ENCODE results near the gene F11R. TPM values are rescaled to one million over a fixed set of nuclear protein-coding genes. Genes with fewer than 3 reads are reported as not detected.

F11R gene
- total and polyA plus RNA-seq, 12 donors, result 19.3 to 99.1 (median 55.1) TPM

DNA sequence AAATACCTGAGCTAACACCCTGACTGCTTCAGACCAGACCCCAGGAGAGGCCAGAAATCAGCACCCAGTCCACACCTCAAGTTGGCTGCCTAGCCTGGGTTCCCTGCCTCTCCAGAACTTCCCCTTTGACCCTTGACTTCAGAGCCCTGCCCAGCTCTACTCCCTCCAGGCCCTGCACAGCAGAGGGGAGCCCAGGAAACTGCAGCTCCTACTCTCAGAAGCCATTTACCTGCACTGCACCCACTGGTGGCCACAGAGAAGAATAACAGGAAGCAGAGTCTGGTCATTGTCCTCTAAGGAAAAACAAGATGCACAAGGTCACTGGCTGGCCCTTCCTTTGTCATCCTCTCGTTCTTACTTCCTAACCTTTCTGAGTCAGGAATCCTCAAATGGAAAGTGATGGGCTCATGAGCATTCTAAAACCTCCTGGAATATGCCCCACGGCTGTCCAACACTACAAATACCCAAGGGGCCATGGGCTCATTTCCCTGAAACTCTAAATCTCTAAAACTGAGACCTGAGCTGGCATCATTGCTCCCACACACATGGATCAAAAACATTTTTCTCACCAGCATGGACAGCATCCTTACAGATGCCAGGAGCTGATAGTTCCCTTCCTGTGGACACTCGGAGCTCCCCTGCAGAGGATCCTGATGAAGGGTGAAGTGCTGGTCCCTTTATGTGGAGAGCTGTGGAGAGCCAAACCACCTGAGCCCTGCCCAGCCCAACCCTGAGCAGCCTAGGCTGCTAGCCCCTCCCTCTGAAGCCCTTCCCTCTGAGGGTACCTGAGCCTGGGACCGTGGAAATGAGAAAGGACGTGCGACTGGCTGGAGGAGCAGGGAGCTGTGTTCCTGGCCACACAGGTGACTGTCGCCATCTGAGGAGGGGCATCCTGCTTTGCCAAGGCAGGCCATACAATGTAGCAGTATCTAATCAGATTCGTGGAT, 66.5 kb downstream of the F11R start, which contains the start of gene ITLN2:
Gene ITLN2, minus strand, starts transcription at position 652 of the 947 bp plus-strand sequence. Its CDS starts 68 bp downstream, at position 584.
- intact Hi-C loops (cut with DNase I), result loop anchor here (5.0 to 10.0 kb wide), 4 partner anchors 117 to 280 kb away; no protein-coding TSS in a partner anchor
- DNase-seq, result peak in 5 of 7 donors; percentile 17 to 53 (median 36)
- Histone ChIP-seq H3K4me1 (replicated peaks in 1 of 2) (no peaks in the 10 kb centered on the region), H3K27me3 (no peaks in the 10 kb centered on the region), H3K4me3 (no peak within 1 kb of the TSS), H3K36me3 (replicated peaks in 1 of 2) (no peaks in the 10 kb centered on the region), H3K9me3 (replicated peaks in 1 of 3) (no peaks in the 10 kb centered on the region), H3K27ac (no peak within 1 kb of the TSS)
- WGBS, 4 donors, result 71 to 81% (median 78%) methylated on average over 8 of the region's 8 CpGs
- TF ChIP-seq CTCF (IDR thresholded peaks at IDR 0.05) (peak; percentile 33 to 66 (median 56)), POLR2A (IDR thresholded peaks at IDR 0.05) (no peak)

GRCh38 chr1:160953030-160953429, 67.9 kb downstream of the F11R start:
- no peak overlapping the region for H3K4me3 ChIP-seq
- H3K4me1 ChIP-seq (replicated peaks in 1 of 2), result no peaks in the 10 kb centered on the region
- 69 to 78% (median 74%) methylated on average over 3 of the region's 3 CpGs for WGBS, 4 donors
- intact Hi-C loops (cut with DNase I), result loop anchor here (5.0 to 10.0 kb wide), 4 partner anchors 116 to 278 kb away; no protein-coding TSS in a partner anchor
- H3K9me3 ChIP-seq (replicated peaks in 1 of 3), result no peaks in the 10 kb centered on the region
- DNase-seq, result peak in 1 of 7 donors; percentile 30
- no peak overlapping the region for H3K27ac ChIP-seq
- H3K36me3 ChIP-seq (replicated peaks in 1 of 2), result no peaks in the 10 kb centered on the region
- H3K27me3 ChIP-seq, result no peaks in the 10 kb centered on the region
- TF ChIP-seq POLR2A (IDR thresholded peaks at IDR 0.05), result no peak

DNA sequence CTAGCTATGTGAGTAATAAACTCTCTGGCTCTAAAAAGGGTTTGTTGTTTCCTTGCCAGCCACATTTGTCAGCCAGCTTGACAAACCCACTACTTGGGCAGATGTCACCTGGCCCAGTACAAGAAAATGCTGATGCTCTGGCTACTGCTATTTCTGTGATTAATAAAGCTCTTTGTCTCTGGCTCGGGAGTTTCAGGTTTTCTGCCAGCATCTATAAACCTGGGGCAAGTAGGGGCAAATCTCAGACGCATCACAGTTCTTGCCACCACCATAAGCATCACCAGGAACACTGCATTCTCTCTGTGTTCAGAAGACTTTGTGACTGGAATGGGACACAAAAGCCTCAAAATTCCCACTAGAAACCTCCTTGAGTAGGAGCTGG, 68.8 kb downstream of the F11R start:
- no peaks in the 10 kb centered on the region for H3K27me3 ChIP-seq
- no peak overlapping the region for H3K4me3 ChIP-seq
- 72 to 84% (median 77%) methylated on average over 2 of the region's 2 CpGs for WGBS, 4 donors
- no peak for DNase-seq
- TF ChIP-seq CTCF (IDR thresholded peaks at IDR 0.05) (no peak), POLR2A (IDR thresholded peaks at IDR 0.05) (no peak)
- no peaks in the 10 kb centered on the region for H3K4me1 ChIP-seq (replicated peaks in 1 of 2)
- intact Hi-C loops (cut with DNase I), result loop anchor here (5.0 to 10.0 kb wide), 4 partner anchors 115 to 277 kb away; no protein-coding TSS in a partner anchor
- no peaks in the 10 kb centered on the region for H3K36me3 ChIP-seq (replicated peaks in 1 of 2)
- H3K9me3 ChIP-seq (replicated peaks in 1 of 3), result no peaks in the 10 kb centered on the region
- H3K27ac ChIP-seq, result no peak overlapping the region

DNA sequence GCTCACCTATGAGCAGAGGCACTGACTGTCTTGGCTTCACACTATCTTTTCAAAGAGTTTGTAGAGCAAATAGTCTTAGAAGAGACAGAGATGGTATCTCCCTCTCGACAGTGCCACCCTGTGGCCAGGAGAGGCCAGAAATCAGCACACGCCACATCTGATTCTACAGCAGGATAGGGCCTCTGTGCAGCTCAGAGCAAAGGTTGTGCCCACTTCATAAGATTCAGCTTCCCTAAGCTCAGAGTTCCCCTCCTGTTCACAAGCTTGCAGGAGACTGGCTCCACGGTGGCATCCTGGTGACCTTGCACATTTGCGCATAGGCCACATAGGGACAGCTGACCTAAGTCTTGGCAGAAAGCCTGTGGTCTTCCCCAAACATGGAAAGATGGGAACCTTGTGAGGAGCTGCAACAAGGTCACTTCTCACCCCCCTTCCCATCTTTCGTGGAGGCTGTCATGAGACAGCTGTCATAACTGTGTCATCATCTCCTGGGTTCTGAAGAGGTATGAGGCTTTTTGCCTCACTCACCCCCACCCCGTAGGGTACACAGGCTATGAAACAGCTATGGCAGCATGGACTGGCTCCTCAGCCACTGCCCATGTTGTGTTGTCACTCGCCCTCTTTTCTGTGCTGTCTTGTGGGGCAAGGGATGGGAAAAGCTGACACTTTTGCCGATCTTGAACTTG, 69.4 kb downstream of the F11R start:
- Histone ChIP-seq H3K4me1 (replicated peaks in 1 of 2) (no peaks in the 10 kb centered on the region), H3K27ac (no peak overlapping the region), H3K27me3 (no peaks in the 10 kb centered on the region), H3K4me3 (no peak overlapping the region), H3K9me3 (replicated peaks in 1 of 3) (no peaks in the 10 kb centered on the region), H3K36me3 (replicated peaks in 1 of 2) (no peaks in the 10 kb centered on the region)
- peak; percentile 41 to 82 (median 68) for DNase-seq
- intact Hi-C loops (cut with DNase I), result loop anchor here (5.0 to 10.0 kb wide), 4 partner anchors 114 to 277 kb away; no protein-coding TSS in a partner anchor
- WGBS, 4 donors, result 43 to 58% (median 49%) methylated on average over 5 to 8 of the region's 8 CpGs
- TF ChIP-seq POLR2A (IDR thresholded peaks at IDR 0.05) (no peak), CTCF (IDR thresholded peaks at IDR 0.05) (peak; percentile 45 to 76 (median 68))
